ENCODE data around the gene MYLK3.
"Not testable (repeated sequence)": the region's sequence is repeated elsewhere in the genome, so short reads cannot be mapped to it uniquely, and the experiment has no call there.

The MYLK3 gene

DNA sequence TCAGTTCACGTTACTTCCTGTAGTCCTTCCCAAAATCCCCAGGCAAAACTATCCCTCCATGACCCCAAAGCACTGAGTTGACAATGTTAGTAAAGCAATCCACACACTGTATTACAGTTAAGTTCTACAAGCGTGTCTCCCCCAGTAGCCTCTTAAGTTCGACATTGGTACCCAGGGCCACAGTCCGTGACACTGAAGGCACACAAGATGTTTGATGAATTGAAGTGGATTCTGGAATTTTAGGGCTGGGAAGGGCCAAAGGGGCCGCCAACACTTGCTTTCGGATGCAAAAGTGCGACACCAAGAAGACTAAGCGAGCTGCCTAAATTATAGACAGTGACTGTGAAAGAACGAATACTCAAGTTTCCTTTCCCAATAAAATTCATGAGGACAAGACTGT lies 60.7 kb downstream of the MYLK3 start:
- peak overlapping the region; percentile 74 for H3K4me3 ChIP-seq (replicated peaks; ENCODE audit: low read depth, low read length)
- TF ChIP-seq, protein P1, sequence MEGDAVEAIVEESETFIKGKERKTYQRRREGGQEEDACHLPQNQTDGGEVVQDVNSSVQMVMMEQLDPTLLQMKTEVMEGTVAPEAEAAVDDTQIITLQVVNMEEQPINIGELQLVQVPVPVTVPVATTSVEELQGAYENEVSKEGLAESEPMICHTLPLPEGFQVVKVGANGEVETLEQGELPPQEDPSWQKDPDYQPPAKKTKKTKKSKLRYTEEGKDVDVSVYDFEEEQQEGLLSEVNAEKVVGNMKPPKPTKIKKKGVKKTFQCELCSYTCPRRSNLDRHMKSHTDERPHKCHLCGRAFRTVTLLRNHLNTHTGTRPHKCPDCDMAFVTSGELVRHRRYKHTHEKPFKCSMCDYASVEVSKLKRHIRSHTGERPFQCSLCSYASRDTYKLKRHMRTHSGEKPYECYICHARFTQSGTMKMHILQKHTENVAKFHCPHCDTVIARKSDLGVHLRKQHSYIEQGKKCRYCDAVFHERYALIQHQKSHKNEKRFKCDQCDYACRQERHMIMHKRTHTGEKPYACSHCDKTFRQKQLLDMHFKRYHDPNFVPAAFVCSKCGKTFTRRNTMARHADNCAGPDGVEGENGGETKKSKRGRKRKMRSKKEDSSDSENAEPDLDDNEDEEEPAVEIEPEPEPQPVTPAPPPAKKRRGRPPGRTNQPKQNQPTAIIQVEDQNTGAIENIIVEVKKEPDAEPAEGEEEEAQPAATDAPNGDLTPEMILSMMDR (IDR thresholded peaks at IDR 0.05; ENCODE audit: low read depth, low read length, missing control alignments): no peak
- no peak for DNase-seq (ENCODE audit: extremely low read depth, low read depth)

GRCh38 chr16:46686815-46687473 lies 61.2 kb downstream of the MYLK3 start:
- TF ChIP-seq, protein P1 (IDR thresholded peaks at IDR 0.05; ENCODE audit: low read depth, low read length, missing control alignments): no peak
- no peak for DNase-seq (ENCODE audit: extremely low read depth, low read depth)
- peak overlapping the region; percentile 74 for H3K4me3 ChIP-seq (replicated peaks; ENCODE audit: low read depth, low read length)

DNA sequence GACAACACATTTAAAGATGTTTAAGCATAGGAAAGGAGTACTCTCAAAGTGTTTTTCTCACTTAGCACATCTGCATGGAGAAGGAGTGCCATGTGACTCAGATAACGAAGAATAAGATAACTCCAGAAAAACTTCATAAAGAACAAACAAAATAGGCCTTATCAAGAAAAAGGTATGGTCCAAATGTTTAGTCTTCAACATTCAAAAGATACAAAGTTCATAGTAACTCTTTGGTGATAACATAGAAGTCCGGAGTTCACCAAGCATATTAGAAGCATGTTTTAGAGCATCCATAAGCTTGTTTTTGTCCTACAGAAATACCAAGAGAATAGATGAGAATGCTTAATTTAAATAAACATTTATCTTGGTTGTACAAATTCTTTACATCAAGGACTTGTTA lies 66.3 kb downstream of the MYLK3 start:
- not testable (repeated sequence) for H3K4me3 ChIP-seq (replicated peaks; ENCODE audit: low read depth, low read length); DNase-seq (ENCODE audit: extremely low read depth, low read depth)

DNA sequence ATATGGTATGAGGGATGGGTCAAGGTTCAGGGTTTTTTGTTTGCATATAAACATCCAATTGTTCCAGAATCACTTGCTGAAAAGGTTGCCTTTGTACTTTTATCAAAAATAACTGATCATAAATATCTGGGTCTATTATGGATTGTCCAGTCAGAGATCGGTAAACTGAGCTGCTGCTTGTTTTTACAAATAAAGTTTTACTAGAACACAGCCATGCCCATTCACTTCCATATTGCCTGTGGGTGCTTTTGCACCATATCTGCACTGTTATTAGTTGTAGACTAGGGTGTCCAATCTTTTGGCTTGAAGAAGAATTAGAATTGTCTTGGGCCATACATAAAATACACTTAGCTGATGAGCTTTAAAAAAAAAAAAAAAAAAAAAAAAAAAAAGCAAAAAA lies 70.2 kb downstream of the MYLK3 start:
- not testable (repeated sequence) for H3K4me3 ChIP-seq (replicated peaks; ENCODE audit: low read depth, low read length); DNase-seq (ENCODE audit: extremely low read depth, low read depth)

DNA sequence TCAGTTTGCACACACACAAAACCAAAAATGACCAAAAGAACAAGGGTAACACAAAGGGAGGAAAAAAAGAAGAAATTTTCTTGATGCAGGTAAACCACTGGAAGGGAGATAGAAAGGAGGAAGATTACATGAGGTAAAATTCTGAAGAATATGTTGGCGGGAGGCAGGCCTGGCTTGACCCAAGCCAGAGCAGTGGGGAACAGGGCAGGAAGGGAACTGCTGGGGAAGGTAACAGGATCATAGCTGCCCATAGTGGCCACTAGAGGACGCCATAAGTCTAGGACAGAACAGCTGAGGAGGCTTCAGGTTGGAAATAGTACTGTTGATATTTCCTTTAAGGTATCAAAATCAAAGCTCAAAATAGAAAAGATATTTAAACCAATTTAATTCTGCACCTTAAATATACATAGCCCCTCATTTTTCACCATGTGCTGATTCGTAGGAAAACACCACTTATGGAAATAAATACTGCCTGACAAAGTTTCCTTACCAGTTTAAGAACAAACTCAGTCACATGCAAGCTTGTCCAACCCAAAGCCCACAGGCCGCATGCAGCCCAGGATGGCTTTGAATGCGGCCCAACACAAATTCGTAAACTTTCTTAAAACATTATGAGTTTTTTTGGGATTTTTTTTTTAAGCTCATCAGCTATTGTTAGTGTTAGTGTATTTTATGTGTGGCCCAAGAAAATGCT lies 74.7 kb downstream of the MYLK3 start:
- TF ChIP-seq, protein P1 (IDR thresholded peaks at IDR 0.05; ENCODE audit: low read depth, low read length, missing control alignments): peak; percentile 98
- no peak overlapping the region for H3K4me3 ChIP-seq (replicated peaks; ENCODE audit: low read depth, low read length)
- no peak for DNase-seq (ENCODE audit: extremely low read depth, low read depth)

- DNase-seq (ENCODE audit: extremely low read depth, low read depth): no peak
- no peak overlapping the region for H3K4me3 ChIP-seq (replicated peaks; ENCODE audit: low read depth, low read length)
- TF ChIP-seq, protein P1 (IDR thresholded peaks at IDR 0.05; ENCODE audit: low read depth, low read length, missing control alignments): no peak
Observed at GRCh38 chr16:46662123-46662522, 86.0 kb downstream of the MYLK3 start.

GRCh38 chr16:46658925-46659324 lies 89.2 kb downstream of the MYLK3 start:
- H3K4me3 ChIP-seq (replicated peaks; ENCODE audit: low read depth, low read length): no peak overlapping the region
- TF ChIP-seq, protein P1 (IDR thresholded peaks at IDR 0.05; ENCODE audit: low read depth, low read length, missing control alignments): no peak
- no peak for DNase-seq (ENCODE audit: extremely low read depth, low read depth)

Data from HFF-Myc (cell line).